Spleen (tissue), 11 donors: ENCODE data around the gene IGFALS. TPM values are rescaled to one million over a fixed set of nuclear protein-coding genes. Genes with fewer than 3 reads are reported as not detected.
A peak's percentile ranks its signal among the peaks of the same experiment; 100 is the strongest.

Experiments
- DNase-seq: peaks from one replicate; pipeline ENCODE4 v3.0.0-alpha.2; 2020
- H3K27ac ChIP-seq, 8 donors: fragments of 200-600 bp; sonication (generic) in 7 of 8; 1 replicate in 4 of 8; 2 replicates in 4 of 8; pipeline versions ENCODE4 v1.5.0 to v1.8.0; 2016 to 2021; ENCODE audit warnings: inconsistent platforms in 4 of 8, mild to moderate bottlenecking in 4 of 8, moderate library complexity in 1 of 8
- H3K27me3 ChIP-seq, 7 donors: fragments of 200-600 bp; sonication (generic) in 6 of 7; replicated peaks in 1 of 7; 1 replicate in 4 of 7; 2 replicates in 3 of 7; pipeline versions ENCODE4 v1.5.0 to v1.8.0; 2016 to 2021; ENCODE audit warnings: inconsistent platforms in 3 of 7, mild to moderate bottlenecking in 1 of 7
- H3K36me3 ChIP-seq, 6 donors: fragments of 200-600 bp; sonication (generic) in 5 of 6; 1 replicate in 4 of 6; 2 replicates in 2 of 6; pipeline versions ENCODE4 v1.5.0 to v1.8.0; 2016 to 2021; ENCODE audit warnings: inconsistent platforms in 2 of 6
- H3K4me1 ChIP-seq, 6 donors: fragments of 200-600 bp; sonication (generic) in 5 of 6; 1 replicate in 3 of 6; 2 replicates in 3 of 6; pipeline versions ENCODE4 v1.5.0 to v1.8.0; 2016 to 2021; ENCODE audit warnings: inconsistent platforms in 3 of 6
- H3K4me3 ChIP-seq, 8 donors: fragments of 200-600 bp; sonication (generic) in 7 of 8; 1 replicate in 4 of 8; 2 replicates in 4 of 8; pipeline versions ENCODE4 v1.5.0 to v1.8.0; 2016 to 2021; ENCODE audit warnings: inconsistent platforms in 4 of 8, mild to moderate bottlenecking in 4 of 8, moderate library complexity in 2 of 8
- H3K9me3 ChIP-seq, 8 donors: fragments of 200-600 bp; sonication (generic) in 7 of 8; 1 replicate in 4 of 8; 2 replicates in 4 of 8; pipeline versions ENCODE4 v1.5.0 to v1.8.0; 2016 to 2021; ENCODE audit warnings: inconsistent platforms in 4 of 8
- POLR2A ChIP-seq, 3 donors: fragments of 450-650 bp; IDR thresholded peaks; one replicate each; pipeline ENCODE4 v1.5.1; 2017; ENCODE audit warnings: antibody characterized with exemption in 3 of 3, mild to moderate bottlenecking in 1 of 3
- POLR2AphosphoS5 ChIP-seq, 3 donors: sonication (generic); formaldehyde crosslinking; IDR thresholded peaks; one replicate each; pipeline ENCODE4 v1.5.1; 2017; ENCODE audit warnings: antibody characterized with exemption in 3 of 3
- WGBS, 5 donors: extraction: QIAGEN DNeasy Blood & Tissue Kit in 3 of 5; methylation state at CpG; one replicate each; pipeline versions ENCODE4 v1.1.5 to v1.1.7; 2013 to 2018; 5-methylcytosine and 5-hydroxymethylcytosine counted together
- intact Hi-C: fragments of 100-400 bp; cut with DNase I; formaldehyde crosslinking; loops from one replicate; pipeline ENCODE4 v1.15.0; 2023; ENCODE audit warnings: low total_unique reads
- polyA plus RNA-seq, 3 donors: library from polyadenylated mRNA; stranded (reverse); fragments of 200-250 nt; gene quantifications; one replicate each; pipeline ENCODE4 v1.2.1, GENCODE V29; 2013
- total RNA-seq, 7 donors: library from RNA; depleted of rRNA in 3 of 7; stranded (reverse); fragments of >200 nt in 3 of 7; fragmentation: NEBNext Ultra II Directional in 4 of 7; extraction: Animal tissue kit (Norgen Biotek cat#: 25700) in 4 of 7; gene quantifications; one replicate each; pipeline versions ENCODE4 v1.1.0 to v1.2.1, GENCODE V29; 2016 to 2021
- TF ChIP-seq, protein P1 (sequence below), 11 experiments: fragments of 200-600 bp in 7 of 11; fragments of 450-650 bp in 4 of 11; sonication (generic) in 4 of 11; IDR thresholded peaks in 8 of 11; conservative IDR thresholded peaks in 3 of 11; 1 replicate in 7 of 11; 2 replicates in 4 of 11; pipeline versions ENCODE4 v1.4.0 to v1.8.0; 2016 to 2021; ENCODE audit warnings: antibody characterized with exemption in 11 of 11, inconsistent platforms in 4 of 11, mild to moderate bottlenecking in 1 of 11
- donor health status: healthy with polysubstance abuse.
- donor health status: DM: no; HTN: no; CAD: no; lungs with moderate emphysema.
- donor health status: DM: no; HTN: no; CAD: no.
- donor health status: Bipolar disorder and iron deficiency.
- donor health status: healthy.
- donor health status: DM: no; HTN: no; CAD: no.
- donor health status: DM: yes; HTN: yes; CAD: no.

IGFALS gene
- total and polyA plus RNA-seq, 10 donors = 0.14 to 0.63 (median 0.29) TPM; not detected in 2

DNA sequence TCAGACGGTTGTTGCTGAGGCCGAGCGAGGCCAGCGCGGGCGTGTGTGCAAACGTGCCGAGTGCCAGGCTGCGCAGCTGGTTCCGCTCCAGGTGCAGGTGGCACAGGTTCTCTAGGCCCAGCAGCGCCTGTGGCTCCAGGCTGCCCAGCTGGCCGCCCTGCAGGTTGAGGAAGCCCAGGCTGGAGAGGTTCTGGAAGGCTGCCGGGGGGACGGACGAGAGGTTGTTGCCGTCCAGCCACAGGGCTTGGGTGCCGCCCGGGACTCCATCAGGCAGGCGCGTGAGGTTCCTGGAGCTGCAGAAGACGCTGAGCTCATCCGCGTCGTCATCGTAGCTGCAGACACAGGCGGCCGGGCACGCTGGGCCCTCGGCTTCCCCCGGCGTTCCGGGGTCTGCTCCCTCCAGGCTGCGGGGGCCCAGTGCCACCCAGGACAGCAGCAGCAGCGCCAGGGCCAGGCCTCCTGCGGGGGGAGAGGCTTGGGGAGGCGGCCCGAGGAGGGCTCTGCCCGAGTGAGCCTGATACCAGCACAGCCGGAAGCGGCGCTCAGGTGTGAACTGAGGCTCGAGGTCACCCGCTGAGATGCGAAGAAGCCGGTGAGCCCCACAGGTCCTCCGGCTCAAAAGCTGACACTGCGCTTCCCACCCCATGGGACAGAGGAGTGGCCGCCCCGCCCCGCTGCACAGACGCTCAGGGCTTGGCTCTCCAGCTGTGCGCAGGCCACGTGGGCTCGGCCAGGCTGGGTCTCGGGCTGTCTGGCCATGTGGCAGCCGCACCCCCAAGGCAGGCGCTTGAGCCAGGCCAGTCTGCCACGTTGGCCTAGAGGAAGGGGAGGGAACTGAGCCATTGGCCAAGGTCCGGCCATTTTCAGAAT is 1.3 kb downstream of the IGFALS start:
- no peak overlapping the region for H3K27ac ChIP-seq
- H3K4me1 ChIP-seq = peaks cover 0 to 2% (median 0%) of the 10 kb centered on the region in 6 donors
- peaks cover 0 to 5% (median 2%) of the 10 kb centered on the region in 8 donors for H3K9me3 ChIP-seq
- peak; percentile 65 for DNase-seq
- intact Hi-C loops = no loop called here
- TF ChIP-seq, protein P1, sequence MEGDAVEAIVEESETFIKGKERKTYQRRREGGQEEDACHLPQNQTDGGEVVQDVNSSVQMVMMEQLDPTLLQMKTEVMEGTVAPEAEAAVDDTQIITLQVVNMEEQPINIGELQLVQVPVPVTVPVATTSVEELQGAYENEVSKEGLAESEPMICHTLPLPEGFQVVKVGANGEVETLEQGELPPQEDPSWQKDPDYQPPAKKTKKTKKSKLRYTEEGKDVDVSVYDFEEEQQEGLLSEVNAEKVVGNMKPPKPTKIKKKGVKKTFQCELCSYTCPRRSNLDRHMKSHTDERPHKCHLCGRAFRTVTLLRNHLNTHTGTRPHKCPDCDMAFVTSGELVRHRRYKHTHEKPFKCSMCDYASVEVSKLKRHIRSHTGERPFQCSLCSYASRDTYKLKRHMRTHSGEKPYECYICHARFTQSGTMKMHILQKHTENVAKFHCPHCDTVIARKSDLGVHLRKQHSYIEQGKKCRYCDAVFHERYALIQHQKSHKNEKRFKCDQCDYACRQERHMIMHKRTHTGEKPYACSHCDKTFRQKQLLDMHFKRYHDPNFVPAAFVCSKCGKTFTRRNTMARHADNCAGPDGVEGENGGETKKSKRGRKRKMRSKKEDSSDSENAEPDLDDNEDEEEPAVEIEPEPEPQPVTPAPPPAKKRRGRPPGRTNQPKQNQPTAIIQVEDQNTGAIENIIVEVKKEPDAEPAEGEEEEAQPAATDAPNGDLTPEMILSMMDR (IDR thresholded peaks at IDR 0.05 in 8 of 11, conservative IDR thresholded peaks at IDR 0.05 in 3 of 11) = no peak
- no peak for TF ChIP-seq POLR2A (IDR thresholded peaks at IDR 0.05)
- no peak for TF ChIP-seq POLR2AphosphoS5 (IDR thresholded peaks at IDR 0.05)
- 90 to 94% (median 92%) methylated on average over 37 to 59 of the region's 59 CpGs for WGBS, 5 donors
- H3K27me3 ChIP-seq = no peaks in the 10 kb centered on the region
- H3K4me3 ChIP-seq = no peak overlapping the region
- peaks cover 0 to 57% (median 45%) of the 10 kb centered on the region in 6 donors for H3K36me3 ChIP-seq

DNA sequence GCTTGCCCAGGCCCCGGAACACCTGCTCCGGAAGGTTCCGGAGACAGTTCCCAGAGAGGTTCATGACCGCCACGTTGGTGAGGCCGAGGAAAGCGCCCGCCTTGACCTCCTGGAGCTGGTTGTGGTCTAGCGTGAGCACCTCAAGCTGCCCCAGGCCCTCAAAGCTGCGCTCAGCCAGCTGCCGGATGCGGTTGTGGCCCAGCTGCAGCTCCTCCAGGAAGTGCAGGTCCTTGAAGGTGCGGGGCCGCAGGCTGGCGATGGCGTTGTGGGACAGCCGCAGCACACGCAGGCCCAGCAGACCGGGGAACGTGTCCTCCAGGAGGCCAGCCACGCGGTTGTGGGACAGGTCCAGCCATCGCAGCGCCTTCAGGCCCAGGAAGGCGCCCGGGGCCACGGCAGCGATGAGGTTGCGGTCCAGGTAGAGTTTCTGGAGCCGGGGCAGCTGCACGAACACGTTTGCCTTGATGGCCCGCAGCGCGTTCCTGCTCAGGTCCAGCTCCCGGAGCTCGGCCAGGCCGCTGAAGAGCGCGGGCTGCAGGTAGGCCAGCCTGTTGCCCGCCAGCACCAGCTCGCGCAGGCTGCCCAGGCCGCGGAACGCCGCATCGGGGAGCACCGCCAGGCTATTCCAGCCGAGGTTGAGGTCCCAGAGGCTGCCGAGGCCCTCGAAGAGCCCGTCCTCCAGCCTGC is 2.1 kb downstream of the IGFALS start:
- TF ChIP-seq, protein P1 (IDR thresholded peaks at IDR 0.05 in 8 of 11, conservative IDR thresholded peaks at IDR 0.05 in 3 of 11) = no peak
- no peak for TF ChIP-seq POLR2AphosphoS5 (IDR thresholded peaks at IDR 0.05)
- TF ChIP-seq POLR2A (IDR thresholded peaks at IDR 0.05) = no peak
- Histone ChIP-seq H3K9me3 (no peaks in the 10 kb centered on the region), H3K4me3 (no peak overlapping the region), H3K4me1 (peaks cover 0 to 10% (median 2%) of the 10 kb centered on the region in 6 donors), H3K27me3 (no peaks in the 10 kb centered on the region), H3K36me3 (peaks cover 0 to 65% (median 53%) of the 10 kb centered on the region in 6 donors), H3K27ac (no peak overlapping the region)
- WGBS, 5 donors = 92 to 96% (median 95%) methylated on average over 35 to 53 of the region's 53 CpGs
- intact Hi-C loops = no loop called here
- DNase-seq = peak; percentile 64

DNA sequence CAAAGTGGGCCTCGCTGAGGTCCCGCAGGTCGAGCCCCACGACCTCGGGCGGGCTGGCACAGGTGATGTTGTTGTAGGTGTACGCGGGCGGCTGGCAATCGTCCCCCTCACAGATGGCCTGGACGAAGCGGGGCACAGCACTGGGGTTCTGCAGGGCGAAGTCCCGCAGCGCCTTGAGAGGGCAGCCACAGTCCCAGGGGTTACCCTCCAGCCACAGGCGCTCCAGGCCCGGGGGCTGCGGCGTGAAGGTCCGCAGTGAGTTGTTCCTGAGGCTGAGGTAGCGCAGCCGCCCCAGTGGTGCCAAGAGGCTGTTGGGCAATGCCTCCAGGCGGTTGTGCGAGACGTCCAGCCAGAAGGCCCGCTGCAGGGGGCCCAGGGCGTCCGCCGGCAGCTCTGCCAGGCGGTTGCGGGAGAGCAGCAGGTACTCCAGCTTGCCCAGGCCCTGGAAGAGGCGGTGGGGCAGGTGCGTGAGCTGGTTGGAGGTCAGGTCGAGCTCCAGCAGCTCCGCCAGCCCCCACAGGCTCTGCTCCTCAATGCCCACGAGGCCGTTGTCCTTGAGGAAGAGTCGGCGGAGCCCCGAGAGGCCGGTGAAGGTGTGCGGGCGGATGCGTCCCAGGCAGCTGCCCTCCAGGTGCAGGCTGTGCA is 2.8 kb downstream of the IGFALS start:
- DNase-seq = peak; percentile 67

More for the DNA sequence above, 2.8 kb downstream of the IGFALS start:
- Histone ChIP-seq H3K27me3 (no peaks in the 10 kb centered on the region), H3K36me3 (peaks cover 0 to 71% (median 55%) of the 10 kb centered on the region in 6 donors), H3K27ac (no peak overlapping the region), H3K9me3 (no peaks in the 10 kb centered on the region), H3K4me3 (no peak overlapping the region), H3K4me1 (peaks cover 0 to 15% (median 5%) of the 10 kb centered on the region in 6 donors)
- TF ChIP-seq POLR2AphosphoS5 (IDR thresholded peaks at IDR 0.05) (no peak), POLR2A (IDR thresholded peaks at IDR 0.05) (no peak)
- TF ChIP-seq, protein P1 (IDR thresholded peaks at IDR 0.05 in 8 of 11, conservative IDR thresholded peaks at IDR 0.05 in 3 of 11) = no peak
- intact Hi-C loops = no loop called here
- WGBS, 5 donors = 89 to 94% (median 94%) methylated on average over 35 to 44 of the region's 44 CpGs
